ENCODE measurements around the gene TRAM2.

The TRAM2 gene

DNA sequence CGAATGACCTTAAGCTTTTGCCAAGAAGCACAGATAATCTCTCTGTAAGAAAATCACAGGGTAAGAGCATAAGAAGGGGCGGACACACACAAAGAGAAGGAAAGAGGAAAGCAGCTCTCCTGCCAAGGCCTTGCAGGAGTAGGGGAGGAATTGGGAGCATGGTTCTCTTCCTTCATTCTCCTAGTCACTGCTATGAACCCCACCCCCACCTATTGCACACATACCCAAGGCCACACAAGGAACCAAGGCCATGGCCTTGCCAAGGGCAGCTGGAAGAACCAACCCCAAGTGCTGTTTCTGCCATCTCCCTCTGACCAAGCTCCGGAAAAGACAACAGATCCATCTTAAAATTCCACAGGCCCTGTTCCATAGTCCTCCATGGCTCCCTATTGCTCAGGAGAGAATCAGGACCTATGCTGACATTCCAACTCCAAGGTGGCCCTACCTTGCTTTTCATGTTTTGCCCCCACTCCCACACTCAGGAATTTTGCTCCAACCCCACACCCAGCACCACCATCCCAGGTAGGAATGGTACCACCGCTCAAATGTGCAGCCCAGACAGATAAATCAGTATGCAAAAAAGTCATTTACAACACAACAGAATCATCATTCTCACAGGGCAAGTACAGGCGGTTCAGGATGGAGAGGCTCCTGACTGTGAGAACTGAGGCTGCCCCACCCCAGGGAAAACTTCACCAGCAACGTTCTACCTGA lies 31.3 kb downstream of the TRAM2 start:
- no peak for DNase-seq (ENCODE audit: extremely low read depth, low read depth)
- TF ChIP-seq, protein P1, sequence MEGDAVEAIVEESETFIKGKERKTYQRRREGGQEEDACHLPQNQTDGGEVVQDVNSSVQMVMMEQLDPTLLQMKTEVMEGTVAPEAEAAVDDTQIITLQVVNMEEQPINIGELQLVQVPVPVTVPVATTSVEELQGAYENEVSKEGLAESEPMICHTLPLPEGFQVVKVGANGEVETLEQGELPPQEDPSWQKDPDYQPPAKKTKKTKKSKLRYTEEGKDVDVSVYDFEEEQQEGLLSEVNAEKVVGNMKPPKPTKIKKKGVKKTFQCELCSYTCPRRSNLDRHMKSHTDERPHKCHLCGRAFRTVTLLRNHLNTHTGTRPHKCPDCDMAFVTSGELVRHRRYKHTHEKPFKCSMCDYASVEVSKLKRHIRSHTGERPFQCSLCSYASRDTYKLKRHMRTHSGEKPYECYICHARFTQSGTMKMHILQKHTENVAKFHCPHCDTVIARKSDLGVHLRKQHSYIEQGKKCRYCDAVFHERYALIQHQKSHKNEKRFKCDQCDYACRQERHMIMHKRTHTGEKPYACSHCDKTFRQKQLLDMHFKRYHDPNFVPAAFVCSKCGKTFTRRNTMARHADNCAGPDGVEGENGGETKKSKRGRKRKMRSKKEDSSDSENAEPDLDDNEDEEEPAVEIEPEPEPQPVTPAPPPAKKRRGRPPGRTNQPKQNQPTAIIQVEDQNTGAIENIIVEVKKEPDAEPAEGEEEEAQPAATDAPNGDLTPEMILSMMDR (IDR thresholded peaks at IDR 0.05; ENCODE audit: low read depth, low read length) = no peak

DNA sequence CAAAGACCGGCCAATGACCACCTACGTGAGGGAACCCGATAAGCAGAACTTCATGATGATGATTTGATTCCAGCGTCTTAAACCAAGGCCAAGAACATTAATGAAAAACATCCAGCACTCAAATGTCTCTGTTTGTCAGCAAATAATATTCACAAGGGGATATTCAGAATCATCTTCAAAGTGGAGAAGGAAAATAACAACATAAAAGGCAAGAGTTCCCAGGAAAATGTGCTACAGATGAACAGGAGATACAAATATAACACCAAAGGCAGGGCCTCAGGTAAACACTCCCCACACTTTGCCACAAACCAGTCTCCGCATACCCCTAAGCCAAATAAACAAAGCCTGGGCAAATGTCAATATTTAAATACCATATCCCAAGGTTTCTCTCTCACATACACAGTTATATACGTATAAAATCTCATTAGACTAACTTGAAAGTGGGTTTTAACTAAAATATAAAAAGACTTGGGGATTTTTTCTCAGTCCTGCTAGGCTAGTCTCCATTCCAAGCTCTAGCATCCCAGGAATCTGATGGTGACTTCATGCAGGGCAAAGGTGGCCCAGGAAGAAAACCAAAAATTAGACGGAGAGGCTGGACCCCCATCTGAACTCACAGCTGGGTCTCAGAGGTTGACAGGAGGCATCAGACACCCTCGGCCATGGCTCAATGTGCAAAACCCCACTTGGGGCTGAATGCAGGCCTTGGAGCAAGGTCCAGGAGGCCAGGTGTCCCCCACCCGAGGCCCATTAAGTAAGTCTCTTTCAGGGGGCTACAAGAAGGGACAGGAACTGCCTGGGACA lies 32.1 kb downstream of the TRAM2 start:
- TF ChIP-seq, protein P1 (IDR thresholded peaks at IDR 0.05; ENCODE audit: low read depth, low read length) = no peak
- DNase-seq (ENCODE audit: extremely low read depth, low read depth) = no peak

DNA sequence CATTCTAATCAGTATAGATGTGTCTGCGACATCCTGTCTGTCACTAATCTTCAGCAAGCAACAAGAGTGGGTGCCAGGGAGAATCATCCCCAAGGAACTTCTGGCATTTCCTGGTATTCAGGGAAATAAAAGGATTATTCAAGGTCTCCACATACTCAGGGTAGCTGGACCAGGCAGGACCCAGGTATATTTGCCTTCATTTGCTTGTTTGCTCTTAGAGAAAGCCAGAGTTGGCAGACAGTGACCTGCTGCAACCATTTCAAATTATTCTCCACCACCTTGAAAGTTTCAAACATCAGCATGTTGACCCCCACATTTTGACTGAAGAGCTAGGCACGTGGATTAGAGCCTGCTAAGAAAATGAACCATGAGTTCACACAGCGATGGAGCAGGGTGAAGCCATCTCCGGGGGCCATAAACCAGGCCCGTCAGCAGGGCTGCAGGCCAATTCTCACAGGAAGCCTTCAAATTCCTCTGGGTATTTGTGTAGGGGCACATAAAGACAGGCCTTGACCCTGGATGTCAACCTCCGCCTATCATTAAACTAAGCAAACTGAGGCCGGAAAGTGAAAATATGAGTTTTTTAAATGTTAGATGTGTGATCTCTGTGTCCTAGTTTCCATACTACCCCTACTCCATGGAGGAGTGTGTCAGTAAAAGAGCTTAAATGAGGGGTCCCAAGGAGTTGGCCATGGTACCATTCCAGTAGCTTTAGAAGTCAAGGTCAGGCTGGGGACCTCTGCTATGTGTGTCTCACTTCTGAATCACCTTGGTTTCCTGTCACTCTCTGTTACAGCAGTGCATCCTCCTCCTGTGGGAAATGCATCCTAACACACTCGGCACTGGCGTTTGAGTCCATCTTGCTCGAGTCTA lies 32.9 kb downstream of the TRAM2 start:
- DNase-seq (ENCODE audit: extremely low read depth, low read depth) = no peak
- TF ChIP-seq, protein P1 (IDR thresholded peaks at IDR 0.05; ENCODE audit: low read depth, low read length) = no peak

DNA sequence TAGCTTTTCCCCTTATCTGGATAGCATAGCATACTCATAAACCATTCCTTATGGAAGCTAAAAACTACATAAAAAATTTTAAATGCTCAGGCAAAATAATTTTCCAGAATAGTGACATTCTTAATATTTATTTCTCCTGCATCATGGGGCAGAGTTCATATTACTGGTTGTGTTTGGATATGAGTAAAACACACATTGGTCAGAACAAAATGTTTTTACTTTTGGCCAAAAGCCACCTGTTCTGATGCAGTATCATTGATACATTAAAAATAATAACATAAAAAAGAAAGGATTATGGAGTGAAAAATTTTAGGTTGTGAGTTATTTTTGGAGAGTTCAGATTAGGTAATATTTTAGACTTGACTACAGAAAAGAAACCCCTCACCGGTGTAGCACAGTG lies 33.6 kb downstream of the TRAM2 start:
- no peak for DNase-seq (ENCODE audit: extremely low read depth, low read depth)
- TF ChIP-seq, protein P1 (IDR thresholded peaks at IDR 0.05; ENCODE audit: low read depth, low read length) = no peak

DNA sequence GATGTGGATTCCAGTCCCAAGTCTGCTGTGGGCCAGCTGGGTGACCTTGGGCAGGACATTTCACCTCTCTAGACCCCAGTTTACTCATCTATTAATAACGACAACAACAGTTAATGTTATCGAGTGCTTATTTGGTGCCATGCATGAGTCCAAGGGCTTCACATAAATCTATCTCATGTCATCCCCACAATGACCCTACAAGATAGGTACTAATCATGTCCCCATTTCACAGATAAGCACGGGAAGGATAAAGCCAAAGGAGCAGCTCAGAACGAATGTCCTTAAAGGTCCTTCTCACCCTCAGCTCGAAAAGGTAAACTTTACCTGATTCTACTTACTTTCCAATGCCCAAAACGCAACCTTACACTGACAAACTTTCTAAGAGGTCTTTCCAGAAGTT lies 35.7 kb downstream of the TRAM2 start:
- TF ChIP-seq, protein P1 (IDR thresholded peaks at IDR 0.05; ENCODE audit: low read depth, low read length) = no peak
- DNase-seq (ENCODE audit: extremely low read depth, low read depth) = no peak

DNA sequence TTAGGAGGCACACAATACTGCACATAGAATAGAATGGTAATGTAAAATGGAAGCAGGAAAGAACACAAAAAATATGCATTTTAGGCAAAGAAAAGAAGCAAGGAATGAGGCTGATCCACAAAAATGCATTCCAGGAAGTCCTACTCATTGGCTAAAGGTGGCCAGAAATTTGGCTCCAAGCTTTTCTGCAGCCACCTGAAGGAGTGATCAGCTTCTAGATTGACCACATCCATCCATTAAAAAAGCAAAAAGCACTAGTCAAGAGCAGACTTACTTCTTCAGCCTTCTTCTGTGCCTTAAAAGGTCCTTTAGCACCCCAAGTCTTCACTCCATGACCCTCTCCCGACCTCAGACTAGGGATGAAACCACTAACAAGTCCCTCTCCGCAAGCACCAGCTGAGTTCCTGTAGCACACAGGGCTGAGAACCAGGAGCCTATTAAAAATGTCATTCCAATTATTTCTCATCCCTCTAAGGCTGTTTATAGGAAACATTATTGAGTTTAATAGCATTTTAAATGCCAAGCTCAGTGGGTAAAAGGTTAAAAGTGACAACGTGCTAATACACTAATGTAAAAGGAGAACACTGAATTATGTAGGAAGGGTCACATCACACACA lies 36.5 kb downstream of the TRAM2 start:
- DNase-seq (ENCODE audit: extremely low read depth, low read depth) = no peak
- TF ChIP-seq, protein P1 (IDR thresholded peaks at IDR 0.05; ENCODE audit: low read depth, low read length) = no peak
